ENCODE measurements around the gene CFAP161.
A peak's percentile ranks its signal among the peaks of the same experiment; 100 is the strongest.

Gene CFAP161

GRCh38 chr15:81160312-81161159 lies 26.5 kb downstream of the CFAP161 start:
- DNase-seq, result no peak

- no peak for DNase-seq
Observed at GRCh38 chr15:81161160-81161673, 27.1 kb downstream of the CFAP161 start.

GRCh38 chr15:81161851-81162250 lies 27.8 kb downstream of the CFAP161 start:
- DNase-seq, result no peak

DNA sequence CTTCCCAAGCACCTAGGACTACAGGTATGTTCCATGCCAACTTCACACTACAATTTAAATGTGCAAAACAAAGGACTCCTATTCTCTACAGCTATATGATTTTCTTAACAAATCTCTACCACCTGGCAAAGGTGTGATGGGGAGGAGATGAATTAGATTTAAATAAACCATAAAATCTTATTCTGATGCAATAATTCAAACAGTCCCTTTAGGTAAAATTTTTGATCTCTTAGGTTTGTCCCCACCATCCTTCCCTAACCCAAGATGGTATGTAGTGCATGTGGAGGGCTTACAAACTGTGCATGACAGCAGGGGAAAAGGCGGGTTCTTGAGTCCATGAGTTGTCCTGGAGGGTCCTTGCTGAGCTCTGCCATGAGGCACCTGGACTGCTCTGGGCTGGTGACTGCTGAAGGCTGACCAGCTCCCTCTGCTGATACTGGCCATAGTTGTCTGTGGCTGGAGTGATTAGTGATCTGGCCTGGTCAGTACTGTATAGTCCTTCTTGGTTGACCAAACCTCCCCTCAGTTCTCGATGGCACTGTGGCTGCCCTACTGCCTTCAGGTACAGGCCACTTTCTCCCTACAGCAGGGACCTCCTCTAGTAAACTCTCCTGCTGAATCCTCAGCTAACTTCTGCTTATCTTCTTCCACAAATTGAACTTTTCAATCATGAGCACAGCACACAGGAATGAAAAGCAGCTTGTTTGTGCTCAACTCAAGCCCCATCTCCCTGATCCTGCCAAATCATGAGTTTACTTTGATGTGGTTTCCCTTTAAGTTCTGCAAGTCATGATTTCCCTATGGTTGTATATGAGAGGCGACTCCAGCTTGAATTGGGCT lies 30.1 kb downstream of the CFAP161 start:
- DNase-seq, result no peak

- DNase-seq, result no peak
Observed at GRCh38 chr15:81165535-81165934, 31.5 kb downstream of the CFAP161 start.

DNA sequence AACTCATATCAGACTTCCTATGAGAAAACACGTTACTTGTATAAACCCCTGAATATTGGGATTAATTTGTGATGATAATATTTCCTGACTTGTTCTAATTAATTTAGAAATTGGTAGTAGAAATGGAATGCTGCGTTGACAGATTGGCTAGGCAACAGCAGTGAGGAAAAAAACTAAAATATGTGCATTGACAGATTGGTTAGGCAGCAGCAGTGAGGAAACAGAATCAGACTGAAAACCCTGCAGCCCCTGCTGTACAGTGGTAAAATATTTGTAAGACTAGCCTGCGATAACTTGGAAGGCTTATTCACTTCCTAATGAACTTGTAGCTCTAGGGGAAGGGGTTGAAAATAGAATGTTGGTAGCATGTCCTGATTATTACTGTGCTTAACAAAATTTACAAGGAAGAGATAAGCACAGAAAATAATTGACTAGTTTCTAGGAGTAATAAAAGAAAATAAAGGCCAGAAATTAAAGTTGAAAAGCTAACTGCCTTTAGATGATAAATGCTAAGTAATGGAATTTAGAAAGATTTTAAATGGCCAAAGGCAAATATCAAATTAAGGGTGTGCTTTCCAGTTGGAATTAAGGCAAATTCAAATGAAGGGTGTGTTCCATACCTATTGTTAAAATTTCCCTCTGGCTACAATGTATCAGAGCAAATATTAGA lies 32.7 kb downstream of the CFAP161 start:
- DNase-seq, result no peak

DNA sequence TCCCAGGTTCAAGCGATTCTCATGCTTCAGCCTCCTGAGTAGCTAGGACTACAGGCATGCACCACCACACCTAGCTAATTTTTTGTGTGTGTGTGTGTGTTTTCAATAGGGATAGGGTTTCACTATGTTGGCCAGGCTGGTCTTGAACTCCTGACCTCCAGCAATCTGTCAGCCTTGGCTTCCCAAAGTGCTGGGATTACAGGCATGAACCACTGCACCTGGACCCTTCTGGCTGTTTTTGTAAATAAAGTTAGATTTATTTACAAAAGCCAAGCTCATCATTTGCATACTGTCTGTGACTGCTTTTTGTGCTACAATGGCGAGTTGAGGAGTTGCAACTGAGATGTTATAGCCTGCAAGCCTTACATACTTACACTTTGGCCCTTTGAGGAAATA lies 34.1 kb downstream of the CFAP161 start:
- no peak for DNase-seq

- no peak for DNase-seq
Observed at GRCh38 chr15:81168644-81169043, 34.6 kb downstream of the CFAP161 start.

- no peak for DNase-seq
Observed at GRCh38 chr15:81170511-81170910, 36.4 kb downstream of the CFAP161 start.

DNA sequence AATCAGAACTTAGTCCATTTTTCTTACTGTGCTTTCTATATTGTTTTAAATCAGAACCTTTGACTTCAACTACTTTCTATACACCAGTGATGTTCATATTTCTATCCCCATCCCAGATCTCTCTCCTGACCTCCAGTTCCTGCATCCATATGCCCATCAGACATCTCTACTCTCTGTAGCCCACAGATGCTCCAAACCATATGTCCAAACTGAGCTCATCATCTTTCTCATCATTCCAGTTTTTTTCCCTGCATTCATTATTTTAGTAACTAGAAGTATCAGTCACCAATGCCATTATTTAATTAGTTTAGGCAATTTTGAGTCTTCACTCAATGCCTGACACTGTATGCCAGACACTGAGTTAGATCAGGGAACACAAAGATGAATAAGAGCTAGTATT lies 37.2 kb downstream of the CFAP161 start:
- no peak for DNase-seq

- DNase-seq, result no peak
Observed at GRCh38 chr15:81174125-81174791, 40.2 kb downstream of the CFAP161 start.

DNA sequence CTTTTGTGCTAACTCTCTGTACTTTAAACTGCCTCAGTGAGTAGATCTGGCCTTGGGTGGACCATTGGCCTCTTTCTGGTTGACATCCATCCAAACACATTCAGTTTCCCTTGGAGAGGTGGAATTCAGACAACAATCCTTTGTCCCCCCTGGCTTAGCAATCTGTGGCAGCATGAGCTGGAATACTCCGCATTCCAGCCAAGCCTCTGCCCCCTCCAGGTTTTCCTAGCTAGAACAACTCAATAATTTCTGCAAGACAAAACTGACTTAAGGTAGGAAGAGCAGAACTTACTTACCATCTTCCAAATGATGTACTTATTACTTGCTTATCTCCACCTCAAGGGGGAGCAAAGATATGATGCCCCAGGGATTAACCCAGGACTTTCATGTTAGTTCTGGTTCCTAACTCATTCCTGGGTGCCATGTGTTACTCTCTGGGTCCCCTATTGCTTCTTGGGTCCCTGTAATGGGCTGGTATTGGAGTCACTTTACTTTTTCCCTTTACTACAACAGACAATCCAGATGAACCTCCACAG lies 40.8 kb downstream of the CFAP161 start:
- DNase-seq, result no peak

DNA sequence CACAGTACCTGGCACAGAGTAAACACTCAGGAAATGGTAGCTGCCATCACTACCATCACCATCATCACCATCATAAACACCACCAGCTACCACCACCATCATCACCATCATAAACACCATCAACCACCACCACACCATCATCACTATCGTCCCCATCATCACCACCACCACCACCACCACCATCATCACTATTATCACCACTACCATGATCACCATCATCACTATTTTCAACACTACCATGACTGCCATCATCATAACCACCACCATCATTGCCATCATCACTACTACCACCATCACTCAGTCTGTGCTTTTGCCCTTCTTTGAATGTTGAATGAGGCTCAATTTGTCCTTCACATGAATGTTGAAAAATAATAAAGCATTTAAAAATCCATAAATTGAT lies 41.4 kb downstream of the CFAP161 start:
- DNase-seq, result no peak

DNA sequence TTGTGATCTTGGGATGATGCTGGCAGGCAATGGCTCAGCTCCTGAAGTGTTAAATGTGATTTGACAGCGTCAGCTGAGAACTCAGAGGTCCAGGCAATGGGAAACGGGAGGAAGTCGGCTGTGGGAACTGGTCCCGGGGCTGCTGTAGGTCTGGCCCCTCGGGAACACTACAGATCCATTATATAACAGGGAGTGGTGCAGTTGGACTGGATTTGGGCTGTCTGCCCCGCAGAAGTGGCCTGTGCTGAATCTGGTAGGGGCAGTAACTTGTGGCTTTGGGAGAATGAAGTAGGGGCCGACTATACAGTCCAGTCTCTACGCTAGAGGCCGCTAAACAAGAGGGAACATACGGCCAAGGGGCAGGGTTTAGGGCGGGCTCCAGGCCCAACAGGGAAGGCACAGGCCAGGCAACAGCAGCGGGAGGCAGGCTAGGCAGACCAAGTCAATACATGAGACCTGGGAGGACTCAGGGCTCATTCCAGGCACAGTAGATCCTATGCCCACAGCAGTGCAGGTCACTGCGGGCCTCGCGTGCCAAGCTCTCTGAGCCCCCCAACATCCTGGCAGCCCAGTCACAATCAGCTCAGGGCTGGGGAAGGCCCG lies 42.3 kb downstream of the CFAP161 start:
- peak; percentile 37 for DNase-seq

DNA sequence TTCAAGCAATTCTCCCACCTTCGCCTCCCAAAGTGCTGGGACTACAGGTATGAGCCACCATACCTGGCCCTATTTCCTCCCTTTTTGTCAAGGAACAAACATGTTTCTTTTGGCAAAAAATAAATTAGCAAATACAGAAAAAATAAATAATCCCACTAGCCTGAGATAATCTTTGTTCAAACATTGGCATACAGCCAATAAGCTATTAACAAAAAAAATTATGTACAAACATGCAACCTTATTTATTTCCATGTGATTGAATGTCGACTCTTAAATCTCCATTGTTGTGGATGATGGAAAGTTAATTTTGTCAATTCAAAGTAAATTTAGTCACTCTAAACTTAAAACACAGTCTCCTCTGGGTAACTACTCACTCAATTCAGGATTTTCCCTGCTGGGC lies 44.3 kb downstream of the CFAP161 start:
- no peak for DNase-seq

DNA sequence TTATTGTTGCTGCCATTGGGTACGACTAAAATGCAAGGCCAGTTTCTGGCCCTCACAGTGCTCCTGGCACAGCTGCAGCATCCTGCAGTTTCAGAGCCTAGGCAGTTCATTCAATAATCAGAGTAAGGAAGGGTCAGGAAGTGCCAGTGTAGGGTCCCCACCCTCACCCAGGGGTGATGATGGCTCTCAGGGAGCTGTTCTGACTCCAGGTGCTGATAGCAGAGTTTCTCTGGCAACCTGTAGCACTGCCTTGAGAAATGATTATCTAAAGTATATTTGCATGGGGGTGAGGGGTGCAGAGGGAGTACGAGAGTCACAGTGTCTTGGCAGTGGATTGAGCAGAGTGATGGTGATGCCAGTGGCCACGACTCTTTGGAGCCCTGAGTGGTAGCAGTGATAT lies 47.1 kb downstream of the CFAP161 start:
- DNase-seq, result no peak

DNA sequence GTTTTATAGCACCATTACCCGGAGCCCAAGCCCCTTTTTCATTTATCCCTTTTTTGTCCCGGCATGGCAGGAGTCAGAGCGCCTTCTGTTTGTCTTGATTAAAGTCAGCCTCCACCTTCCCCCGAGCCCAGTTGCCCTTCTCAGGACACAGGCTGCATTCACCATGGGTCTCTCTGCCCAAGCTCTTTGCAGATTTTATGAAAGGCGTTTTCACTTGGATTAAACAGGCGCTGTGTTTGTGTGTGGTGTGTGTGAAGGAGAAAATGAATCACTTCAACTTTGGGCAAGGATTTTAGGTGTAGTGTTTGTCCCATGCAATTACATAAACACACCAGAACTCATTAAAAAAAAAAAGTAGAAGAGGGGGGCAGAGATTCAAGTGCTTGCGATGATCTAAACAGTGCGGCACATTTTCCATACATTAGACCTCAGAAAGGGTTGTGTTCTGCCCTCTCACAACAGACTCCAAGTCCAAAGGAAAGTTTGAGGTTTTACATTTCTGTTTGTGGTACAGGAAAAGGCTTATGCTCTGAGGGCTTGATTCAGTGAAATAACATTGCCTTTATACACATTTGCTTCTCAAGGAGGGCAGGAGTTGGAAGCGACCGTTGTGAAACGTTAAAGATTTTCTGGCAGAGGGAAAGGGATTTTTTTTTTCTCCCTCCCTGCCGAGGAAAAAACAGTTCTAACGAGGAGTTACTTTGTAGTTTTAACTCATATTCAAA lies 48.1 kb downstream of the CFAP161 start:
- no peak for DNase-seq

GRCh38 chr15:81182756-81183438 lies 48.8 kb downstream of the CFAP161 start:
- no peak for DNase-seq

- no peak for DNase-seq
Observed at GRCh38 chr15:81183439-81183775, 49.3 kb downstream of the CFAP161 start.

GRCh38 chr15:81184188-81184587 lies 50.1 kb downstream of the CFAP161 start:
- no peak for DNase-seq
